H1 (cell line): ENCODE results near the gene ADAMTS16. TPM values are rescaled to one million over a fixed set of nuclear protein-coding genes. Genes with fewer than 3 reads are reported as not detected.

Experiments used
- SAP30 ChIP-seq: fragments of 300-600 bp; sonication (generic); IDR thresholded peaks from 2 replicates; pipeline ENCODE4 v1.7.1; 2012; ENCODE audit warnings: low read length, moderate library complexity, mild to moderate bottlenecking, inconsistent platforms; ENCODE audit not compliant: insufficient read depth, insufficient replicate concordance
- SIRT6 ChIP-seq: IDR thresholded peaks from one replicate; pipeline ENCODE4 v1.7.1; 2012; ENCODE audit warnings: low read length, inconsistent platforms
- TEAD4 ChIP-seq: IDR thresholded peaks from 2 replicates; pipeline ENCODE4 v1.6.1; 2012; ENCODE audit warnings: low read depth, low read length, inconsistent platforms, mixed read lengths
- polyA plus RNA-seq, 7 experiments: library from polyadenylated mRNA; depleted of rRNA in 3 of 7; stranded (reverse) in 5 of 7; unstranded in 2 of 7; fragments of >200 nt in 5 of 7; fragments of 200-250 nt in 2 of 7; gene quantifications; 1 replicate in 5 of 7; 2 replicates in 1 of 7; 4 replicates in 1 of 7; pipeline versions ENCODE4 v1.2.1 to v1.2.3, GENCODE V29; 2011 to 2013; ENCODE audit warnings: missing spikeins in 2 of 7, mixed read lengths in 2 of 7
- total RNA-seq: library from RNA; stranded (reverse); fragmentation: NEBNext Ultra II Directional; extraction: Animal tissue kit (Norgen Biotek cat#: 25700); gene quantifications from 2 replicates; pipeline ENCODE4 v1.2.1, GENCODE V29; 2021
- TF ChIP-seq, protein P1 (sequence below): fragments of 300-600 bp; sonication (generic); IDR thresholded peaks from 2 replicates; pipeline ENCODE4 v1.7.1; 2012; ENCODE audit warnings: low read length, moderate library complexity, mild to moderate bottlenecking, inconsistent platforms; ENCODE audit not compliant: insufficient replicate concordance

Gene ADAMTS16
- total and polyA plus RNA-seq, 2 of the 8 experiments (the other 6 are each of a cell fraction or from before 2014, with no cell fraction given) = 3.7 to 16.0 TPM

DNA sequence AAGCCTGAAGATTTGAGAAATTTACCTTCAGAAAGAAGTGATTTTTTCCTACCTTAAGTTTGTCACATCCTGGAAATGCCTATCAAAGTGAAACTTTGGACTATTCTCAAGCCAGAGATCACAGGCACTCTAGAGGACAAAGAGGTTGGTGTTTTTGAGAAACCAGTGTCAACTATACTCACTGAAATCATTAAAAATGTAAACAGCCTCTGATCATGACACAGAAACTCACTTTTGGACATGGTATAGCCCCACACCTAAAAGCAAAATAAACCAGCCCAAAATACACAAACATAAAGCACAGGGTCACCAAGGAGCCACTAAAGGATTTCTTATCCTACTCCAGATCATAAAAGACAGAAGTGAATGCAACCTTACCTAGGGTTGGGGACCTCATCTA, 216.6 kb downstream of the ADAMTS16 start (continued):
- TF ChIP-seq, protein P1, sequence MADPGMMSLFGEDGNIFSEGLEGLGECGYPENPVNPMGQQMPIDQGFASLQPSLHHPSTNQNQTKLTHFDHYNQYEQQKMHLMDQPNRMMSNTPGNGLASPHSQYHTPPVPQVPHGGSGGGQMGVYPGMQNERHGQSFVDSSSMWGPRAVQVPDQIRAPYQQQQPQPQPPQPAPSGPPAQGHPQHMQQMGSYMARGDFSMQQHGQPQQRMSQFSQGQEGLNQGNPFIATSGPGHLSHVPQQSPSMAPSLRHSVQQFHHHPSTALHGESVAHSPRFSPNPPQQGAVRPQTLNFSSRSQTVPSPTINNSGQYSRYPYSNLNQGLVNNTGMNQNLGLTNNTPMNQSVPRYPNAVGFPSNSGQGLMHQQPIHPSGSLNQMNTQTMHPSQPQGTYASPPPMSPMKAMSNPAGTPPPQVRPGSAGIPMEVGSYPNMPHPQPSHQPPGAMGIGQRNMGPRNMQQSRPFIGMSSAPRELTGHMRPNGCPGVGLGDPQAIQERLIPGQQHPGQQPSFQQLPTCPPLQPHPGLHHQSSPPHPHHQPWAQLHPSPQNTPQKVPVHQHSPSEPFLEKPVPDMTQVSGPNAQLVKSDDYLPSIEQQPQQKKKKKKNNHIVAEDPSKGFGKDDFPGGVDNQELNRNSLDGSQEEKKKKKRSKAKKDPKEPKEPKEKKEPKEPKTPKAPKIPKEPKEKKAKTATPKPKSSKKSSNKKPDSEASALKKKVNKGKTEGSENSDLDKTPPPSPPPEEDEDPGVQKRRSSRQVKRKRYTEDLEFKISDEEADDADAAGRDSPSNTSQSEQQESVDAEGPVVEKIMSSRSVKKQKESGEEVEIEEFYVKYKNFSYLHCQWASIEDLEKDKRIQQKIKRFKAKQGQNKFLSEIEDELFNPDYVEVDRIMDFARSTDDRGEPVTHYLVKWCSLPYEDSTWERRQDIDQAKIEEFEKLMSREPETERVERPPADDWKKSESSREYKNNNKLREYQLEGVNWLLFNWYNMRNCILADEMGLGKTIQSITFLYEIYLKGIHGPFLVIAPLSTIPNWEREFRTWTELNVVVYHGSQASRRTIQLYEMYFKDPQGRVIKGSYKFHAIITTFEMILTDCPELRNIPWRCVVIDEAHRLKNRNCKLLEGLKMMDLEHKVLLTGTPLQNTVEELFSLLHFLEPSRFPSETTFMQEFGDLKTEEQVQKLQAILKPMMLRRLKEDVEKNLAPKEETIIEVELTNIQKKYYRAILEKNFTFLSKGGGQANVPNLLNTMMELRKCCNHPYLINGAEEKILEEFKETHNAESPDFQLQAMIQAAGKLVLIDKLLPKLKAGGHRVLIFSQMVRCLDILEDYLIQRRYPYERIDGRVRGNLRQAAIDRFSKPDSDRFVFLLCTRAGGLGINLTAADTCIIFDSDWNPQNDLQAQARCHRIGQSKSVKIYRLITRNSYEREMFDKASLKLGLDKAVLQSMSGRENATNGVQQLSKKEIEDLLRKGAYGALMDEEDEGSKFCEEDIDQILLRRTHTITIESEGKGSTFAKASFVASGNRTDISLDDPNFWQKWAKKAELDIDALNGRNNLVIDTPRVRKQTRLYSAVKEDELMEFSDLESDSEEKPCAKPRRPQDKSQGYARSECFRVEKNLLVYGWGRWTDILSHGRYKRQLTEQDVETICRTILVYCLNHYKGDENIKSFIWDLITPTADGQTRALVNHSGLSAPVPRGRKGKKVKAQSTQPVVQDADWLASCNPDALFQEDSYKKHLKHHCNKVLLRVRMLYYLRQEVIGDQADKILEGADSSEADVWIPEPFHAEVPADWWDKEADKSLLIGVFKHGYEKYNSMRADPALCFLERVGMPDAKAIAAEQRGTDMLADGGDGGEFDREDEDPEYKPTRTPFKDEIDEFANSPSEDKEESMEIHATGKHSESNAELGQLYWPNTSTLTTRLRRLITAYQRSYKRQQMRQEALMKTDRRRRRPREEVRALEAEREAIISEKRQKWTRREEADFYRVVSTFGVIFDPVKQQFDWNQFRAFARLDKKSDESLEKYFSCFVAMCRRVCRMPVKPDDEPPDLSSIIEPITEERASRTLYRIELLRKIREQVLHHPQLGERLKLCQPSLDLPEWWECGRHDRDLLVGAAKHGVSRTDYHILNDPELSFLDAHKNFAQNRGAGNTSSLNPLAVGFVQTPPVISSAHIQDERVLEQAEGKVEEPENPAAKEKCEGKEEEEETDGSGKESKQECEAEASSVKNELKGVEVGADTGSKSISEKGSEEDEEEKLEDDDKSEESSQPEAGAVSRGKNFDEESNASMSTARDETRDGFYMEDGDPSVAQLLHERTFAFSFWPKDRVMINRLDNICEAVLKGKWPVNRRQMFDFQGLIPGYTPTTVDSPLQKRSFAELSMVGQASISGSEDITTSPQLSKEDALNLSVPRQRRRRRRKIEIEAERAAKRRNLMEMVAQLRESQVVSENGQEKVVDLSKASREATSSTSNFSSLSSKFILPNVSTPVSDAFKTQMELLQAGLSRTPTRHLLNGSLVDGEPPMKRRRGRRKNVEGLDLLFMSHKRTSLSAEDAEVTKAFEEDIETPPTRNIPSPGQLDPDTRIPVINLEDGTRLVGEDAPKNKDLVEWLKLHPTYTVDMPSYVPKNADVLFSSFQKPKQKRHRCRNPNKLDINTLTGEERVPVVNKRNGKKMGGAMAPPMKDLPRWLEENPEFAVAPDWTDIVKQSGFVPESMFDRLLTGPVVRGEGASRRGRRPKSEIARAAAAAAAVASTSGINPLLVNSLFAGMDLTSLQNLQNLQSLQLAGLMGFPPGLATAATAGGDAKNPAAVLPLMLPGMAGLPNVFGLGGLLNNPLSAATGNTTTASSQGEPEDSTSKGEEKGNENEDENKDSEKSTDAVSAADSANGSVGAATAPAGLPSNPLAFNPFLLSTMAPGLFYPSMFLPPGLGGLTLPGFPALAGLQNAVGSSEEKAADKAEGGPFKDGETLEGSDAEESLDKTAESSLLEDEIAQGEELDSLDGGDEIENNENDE = no peak
- TF ChIP-seq SAP30 (no peak), SIRT6 (no peak), TEAD4 (no peak)
